GM23338 (cell line): ENCODE results near the gene UBXN11. TPM values are rescaled to one million over a fixed set of nuclear protein-coding genes. Genes with fewer than 3 reads are reported as not detected.

ENCODE experiments used
- ATAC-seq: fragments of 200-7000 bp; cut with Tn5 transposase; 3 replicates; pipeline ENCODE4 v1.9.1; 2020
- DNase-seq: peaks from one replicate; pipeline ENCODE4 v3.0.0-alpha.2; 2015; ENCODE audit warnings: low spot score
- H2AFZ ChIP-seq: fragments of 200-600 bp; sonication (generic); 2 replicates; pipeline ENCODE4 v1.8.0; 2016; ENCODE audit warnings: antibody characterized with exemption, mild to moderate bottlenecking, moderate library complexity
- H3F3A ChIP-seq: fragments of 200-600 bp; sonication (generic); replicated peaks from 2 replicates; pipeline ENCODE4 v1.8.0; 2017; ENCODE audit warnings: antibody characterized with exemption, mixed run types, low read depth
- H3K27ac ChIP-seq: fragments of 200-600 bp; sonication (generic); 2 replicates; pipeline ENCODE4 v1.6.1; 2016; ENCODE audit warnings: low read depth
- H3K27me3 ChIP-seq: fragments of 200-600 bp; sonication (generic); 2 replicates; pipeline ENCODE4 v1.8.0; 2016; ENCODE audit warnings: mild to moderate bottlenecking, mixed run types, moderate library complexity; ENCODE audit not compliant: insufficient read depth
- H3K36me3 ChIP-seq: fragments of 200-600 bp; sonication (generic); 2 replicates; pipeline ENCODE4 v1.8.0; 2016; ENCODE audit warnings: mild to moderate bottlenecking; ENCODE audit not compliant: insufficient read depth
- H3K4me1 ChIP-seq: fragments of 200-600 bp; sonication (generic); 2 replicates; pipeline ENCODE4 v1.8.0; 2016; ENCODE audit warnings: mild to moderate bottlenecking, moderate library complexity; ENCODE audit not compliant: insufficient read depth
- H3K4me2 ChIP-seq: fragments of 200-600 bp; sonication (generic); 2 replicates; pipeline ENCODE4 v1.7.1; 2017; ENCODE audit warnings: mixed run types
- H3K4me3 ChIP-seq: fragments of 200-600 bp; sonication (generic); 2 replicates; pipeline ENCODE4 v1.6.1; 2016; ENCODE audit warnings: mixed run types
- H3K79me2 ChIP-seq: fragments of 200-600 bp; sonication (generic); replicated peaks from 2 replicates; pipeline ENCODE4 v1.8.0; 2017; ENCODE audit warnings: mild to moderate bottlenecking; ENCODE audit not compliant: insufficient read depth
- H3K9me2 ChIP-seq: fragments of 200-600 bp; sonication (generic); 2 replicates; pipeline ENCODE4 v1.8.0; 2017; ENCODE audit not compliant: insufficient read depth
- H4K20me1 ChIP-seq: fragments of 200-600 bp; sonication (generic); replicated peaks from 2 replicates; pipeline ENCODE4 v1.8.0; 2017; ENCODE audit warnings: mild to moderate bottlenecking; ENCODE audit not compliant: insufficient read depth
- H3K27ac Mint-ChIP-seq: 2 replicates; pipeline ENCODE4 v1.8.0; 2020; ENCODE audit warnings: inconsistent platforms, mild to moderate bottlenecking, moderate library complexity, mixed read lengths
- H3K27me3 Mint-ChIP-seq: 3 replicates; pipeline ENCODE4 v1.8.0; 2022; ENCODE audit warnings: low read depth, mild to moderate bottlenecking, moderate library complexity, mixed read lengths, inconsistent platforms; ENCODE audit not compliant: insufficient read depth, poor library complexity
- H3K36me3 Mint-ChIP-seq: 3 replicates; pipeline ENCODE4 v1.8.0; 2021; ENCODE audit warnings: low read depth, mild to moderate bottlenecking, inconsistent platforms, moderate library complexity, mixed read lengths
- H3K4me1 Mint-ChIP-seq: 3 replicates; pipeline ENCODE4 v1.8.0; 2020; ENCODE audit warnings: mild to moderate bottlenecking, inconsistent platforms, mixed read lengths
- H3K4me3 Mint-ChIP-seq: 3 replicates; pipeline ENCODE4 v1.8.0; 2021; ENCODE audit warnings: moderate library complexity, mild to moderate bottlenecking, inconsistent platforms, mixed read lengths
- H3K9me3 Mint-ChIP-seq: 3 replicates; pipeline ENCODE4 v1.8.0; 2020; ENCODE audit warnings: moderate library complexity, mild to moderate bottlenecking, inconsistent platforms, mixed read lengths
- CREB1 ChIP-seq: fragments of 250-450 bp; sonication (Bioruptor Pico); IDR thresholded peaks from 2 replicates; pipeline ENCODE4 v1.5.0; 2020; ENCODE audit warnings: low read depth, mild to moderate bottlenecking, moderate library complexity
- EZH2 ChIP-seq: fragments of 200-600 bp; sonication (generic); IDR thresholded peaks from one replicate; pipeline ENCODE4 v1.8.0; 2017; ENCODE audit warnings: antibody characterized with exemption, mild to moderate bottlenecking, low read depth; ENCODE audit not compliant: unreplicated experiment
- EZH2phosphoT487 ChIP-seq: fragments of 200-600 bp; sonication (generic); IDR thresholded peaks from one replicate; pipeline ENCODE4 v1.8.1; 2018; ENCODE audit warnings: antibody characterized with exemption; ENCODE audit not compliant: unreplicated experiment
- JUNB ChIP-seq: IDR thresholded peaks from one replicate; pipeline ENCODE4 v1.6.1; 2016; ENCODE audit warnings: antibody characterized with exemption; ENCODE audit not compliant: unreplicated experiment
- NANOG ChIP-seq: IDR thresholded peaks from 2 replicates; pipeline ENCODE4 v1.6.1; 2016; ENCODE audit warnings: antibody characterized with exemption, borderline replicate concordance
- POLR2AphosphoS5 ChIP-seq: IDR thresholded peaks from 2 replicates; pipeline ENCODE4 v1.6.1; 2016; ENCODE audit warnings: antibody characterized with exemption, low read depth
- STAT1 ChIP-seq: IDR thresholded peaks from one replicate; pipeline ENCODE4 v1.6.1; 2016; ENCODE audit warnings: antibody characterized with exemption; ENCODE audit not compliant: unreplicated experiment
- ZNF114 ChIP-seq: fragments of 250-450 bp; sonication (Bioruptor Pico); IDR thresholded peaks from 2 replicates; pipeline ENCODE4 v1.5.0; 2020; ENCODE audit warnings: mild to moderate bottlenecking, moderate library complexity
- ZNF331 ChIP-seq: fragments of 250-450 bp; sonication (Bioruptor Pico); IDR thresholded peaks from 2 replicates; pipeline ENCODE4 v1.5.0; 2020; ENCODE audit warnings: low read depth, mild to moderate bottlenecking, moderate library complexity
- polyA plus RNA-seq: library from polyadenylated mRNA; unstranded; fragments of >200 nt; fragmentation: Nextera tagmentation; extraction: Ambion mirVana; gene quantifications from 2 replicates; pipeline ENCODE4 v1.2.1, GENCODE V29; 2016
- total RNA-seq: library from RNA; depleted of rRNA; stranded (reverse); fragments of >200 nt; shearing (Covaris generic); gene quantifications from 2 replicates; pipeline ENCODE4 v1.2.3, GENCODE V29; 2014
- TF ChIP-seq, protein P1 (sequence below): IDR thresholded peaks from 2 replicates; pipeline ENCODE4 v1.6.1; 2016; ENCODE audit warnings: antibody characterized with exemption
- TF ChIP-seq, protein P2 (sequence below): IDR thresholded peaks from one replicate; pipeline ENCODE4 v1.6.1; 2018; ENCODE audit warnings: antibody characterized with exemption; ENCODE audit not compliant: unreplicated experiment
- TF ChIP-seq, protein P3 (sequence below), 2 experiments: fragments of 200-600 bp in 1 of 2; sonication (generic) in 1 of 2; conservative IDR thresholded peaks; 2 replicates each; pipeline versions ENCODE4 v1.5.1 to v1.6.1; 2016 to 2017; ENCODE audit warnings: antibody characterized with exemption in 2 of 2, low read depth in 2 of 2, mild to moderate bottlenecking in 2 of 2, moderate library complexity in 1 of 2
- TF ChIP-seq, protein P4 (sequence below): fragments of 250-450 bp; sonication (Bioruptor Pico); IDR thresholded peaks from 2 replicates; pipeline ENCODE4 v1.5.0; 2020; ENCODE audit warnings: mild to moderate bottlenecking, moderate library complexity

The UBXN11 gene
- total and polyA plus RNA-seq, 2 experiments from 2014 or later: 8.0 to 8.3 TPM

DNA sequence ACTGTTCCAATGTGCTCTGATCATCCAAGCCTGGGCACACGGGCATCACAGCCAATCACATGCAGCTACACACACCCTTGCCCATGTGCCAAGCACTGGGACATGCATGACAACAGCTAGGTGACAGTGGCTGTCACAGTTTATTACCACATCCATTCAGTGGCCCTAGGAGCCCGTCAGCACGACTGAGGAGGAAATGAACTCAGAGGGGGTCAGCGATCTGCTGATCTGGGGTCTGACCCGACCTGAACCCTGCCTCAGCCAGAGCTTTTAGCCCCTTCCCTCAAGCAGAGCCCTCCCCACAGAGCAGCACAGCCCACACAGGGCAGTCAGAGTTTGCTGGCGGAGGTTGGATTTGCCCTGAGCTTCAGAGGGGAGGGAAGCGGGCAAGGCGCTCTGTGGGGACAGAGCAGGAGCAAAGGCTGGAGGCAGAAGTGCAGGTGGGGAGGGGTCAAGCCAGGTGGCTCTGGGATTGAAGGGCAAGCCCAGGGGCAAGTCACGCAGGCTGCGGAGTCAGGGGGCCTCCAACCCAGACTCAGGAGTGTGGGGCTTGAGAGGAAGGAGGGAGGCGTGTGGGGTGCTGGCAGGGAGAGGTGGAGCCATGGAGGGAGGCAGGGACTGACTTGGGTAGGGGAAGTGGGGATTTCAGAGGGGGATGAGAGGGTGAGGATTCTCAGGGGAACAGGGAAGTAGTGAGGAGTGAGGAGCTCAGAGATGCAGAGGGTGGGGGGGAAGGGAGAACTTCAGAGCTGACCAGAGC, 16.1 kb downstream of the UBXN11 start:
- Mint-ChIP-seq H3K4me3 (0 out of 3 replicates have a peak overlapping the region, but pooled peaks have one; percentile 21), H3K36me3 (no peaks in the 10 kb centered on the region; the same call in 2 of the 3 replicates), H3K4me1 (peaks cover 27% of the 10 kb centered on the region), H3K27me3 (peaks cover 3% of the 10 kb centered on the region), H3K9me3 (no peaks in the 10 kb centered on the region), H3K27ac (peak overlapping the region; percentile 24; the same call in 1 of the 2 replicates)
- peak; percentile 26 for ATAC-seq
- TF ChIP-seq JUNB: no peak
- TF ChIP-seq ZNF331 (CRISPR knock-in tag): no peak
- TF ChIP-seq NANOG: no peak
- TF ChIP-seq, protein P1, sequence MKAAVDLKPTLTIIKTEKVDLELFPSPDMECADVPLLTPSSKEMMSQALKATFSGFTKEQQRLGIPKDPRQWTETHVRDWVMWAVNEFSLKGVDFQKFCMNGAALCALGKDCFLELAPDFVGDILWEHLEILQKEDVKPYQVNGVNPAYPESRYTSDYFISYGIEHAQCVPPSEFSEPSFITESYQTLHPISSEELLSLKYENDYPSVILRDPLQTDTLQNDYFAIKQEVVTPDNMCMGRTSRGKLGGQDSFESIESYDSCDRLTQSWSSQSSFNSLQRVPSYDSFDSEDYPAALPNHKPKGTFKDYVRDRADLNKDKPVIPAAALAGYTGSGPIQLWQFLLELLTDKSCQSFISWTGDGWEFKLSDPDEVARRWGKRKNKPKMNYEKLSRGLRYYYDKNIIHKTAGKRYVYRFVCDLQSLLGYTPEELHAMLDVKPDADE: no peak
- TF ChIP-seq, protein P2, sequence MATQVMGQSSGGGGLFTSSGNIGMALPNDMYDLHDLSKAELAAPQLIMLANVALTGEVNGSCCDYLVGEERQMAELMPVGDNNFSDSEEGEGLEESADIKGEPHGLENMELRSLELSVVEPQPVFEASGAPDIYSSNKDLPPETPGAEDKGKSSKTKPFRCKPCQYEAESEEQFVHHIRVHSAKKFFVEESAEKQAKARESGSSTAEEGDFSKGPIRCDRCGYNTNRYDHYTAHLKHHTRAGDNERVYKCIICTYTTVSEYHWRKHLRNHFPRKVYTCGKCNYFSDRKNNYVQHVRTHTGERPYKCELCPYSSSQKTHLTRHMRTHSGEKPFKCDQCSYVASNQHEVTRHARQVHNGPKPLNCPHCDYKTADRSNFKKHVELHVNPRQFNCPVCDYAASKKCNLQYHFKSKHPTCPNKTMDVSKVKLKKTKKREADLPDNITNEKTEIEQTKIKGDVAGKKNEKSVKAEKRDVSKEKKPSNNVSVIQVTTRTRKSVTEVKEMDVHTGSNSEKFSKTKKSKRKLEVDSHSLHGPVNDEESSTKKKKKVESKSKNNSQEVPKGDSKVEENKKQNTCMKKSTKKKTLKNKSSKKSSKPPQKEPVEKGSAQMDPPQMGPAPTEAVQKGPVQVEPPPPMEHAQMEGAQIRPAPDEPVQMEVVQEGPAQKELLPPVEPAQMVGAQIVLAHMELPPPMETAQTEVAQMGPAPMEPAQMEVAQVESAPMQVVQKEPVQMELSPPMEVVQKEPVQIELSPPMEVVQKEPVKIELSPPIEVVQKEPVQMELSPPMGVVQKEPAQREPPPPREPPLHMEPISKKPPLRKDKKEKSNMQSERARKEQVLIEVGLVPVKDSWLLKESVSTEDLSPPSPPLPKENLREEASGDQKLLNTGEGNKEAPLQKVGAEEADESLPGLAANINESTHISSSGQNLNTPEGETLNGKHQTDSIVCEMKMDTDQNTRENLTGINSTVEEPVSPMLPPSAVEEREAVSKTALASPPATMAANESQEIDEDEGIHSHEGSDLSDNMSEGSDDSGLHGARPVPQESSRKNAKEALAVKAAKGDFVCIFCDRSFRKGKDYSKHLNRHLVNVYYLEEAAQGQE: no peak
- TF ChIP-seq, protein P3, sequence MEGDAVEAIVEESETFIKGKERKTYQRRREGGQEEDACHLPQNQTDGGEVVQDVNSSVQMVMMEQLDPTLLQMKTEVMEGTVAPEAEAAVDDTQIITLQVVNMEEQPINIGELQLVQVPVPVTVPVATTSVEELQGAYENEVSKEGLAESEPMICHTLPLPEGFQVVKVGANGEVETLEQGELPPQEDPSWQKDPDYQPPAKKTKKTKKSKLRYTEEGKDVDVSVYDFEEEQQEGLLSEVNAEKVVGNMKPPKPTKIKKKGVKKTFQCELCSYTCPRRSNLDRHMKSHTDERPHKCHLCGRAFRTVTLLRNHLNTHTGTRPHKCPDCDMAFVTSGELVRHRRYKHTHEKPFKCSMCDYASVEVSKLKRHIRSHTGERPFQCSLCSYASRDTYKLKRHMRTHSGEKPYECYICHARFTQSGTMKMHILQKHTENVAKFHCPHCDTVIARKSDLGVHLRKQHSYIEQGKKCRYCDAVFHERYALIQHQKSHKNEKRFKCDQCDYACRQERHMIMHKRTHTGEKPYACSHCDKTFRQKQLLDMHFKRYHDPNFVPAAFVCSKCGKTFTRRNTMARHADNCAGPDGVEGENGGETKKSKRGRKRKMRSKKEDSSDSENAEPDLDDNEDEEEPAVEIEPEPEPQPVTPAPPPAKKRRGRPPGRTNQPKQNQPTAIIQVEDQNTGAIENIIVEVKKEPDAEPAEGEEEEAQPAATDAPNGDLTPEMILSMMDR (conservative IDR thresholded peaks at IDR 0.05; ENCODE audit: low read depth in 2 of 2): no peak
- TF ChIP-seq EZH2: no peak
- TF ChIP-seq EZH2phosphoT487: no peak
- TF ChIP-seq ZNF114 (CRISPR knock-in tag): no peak
- TF ChIP-seq, protein P4, sequence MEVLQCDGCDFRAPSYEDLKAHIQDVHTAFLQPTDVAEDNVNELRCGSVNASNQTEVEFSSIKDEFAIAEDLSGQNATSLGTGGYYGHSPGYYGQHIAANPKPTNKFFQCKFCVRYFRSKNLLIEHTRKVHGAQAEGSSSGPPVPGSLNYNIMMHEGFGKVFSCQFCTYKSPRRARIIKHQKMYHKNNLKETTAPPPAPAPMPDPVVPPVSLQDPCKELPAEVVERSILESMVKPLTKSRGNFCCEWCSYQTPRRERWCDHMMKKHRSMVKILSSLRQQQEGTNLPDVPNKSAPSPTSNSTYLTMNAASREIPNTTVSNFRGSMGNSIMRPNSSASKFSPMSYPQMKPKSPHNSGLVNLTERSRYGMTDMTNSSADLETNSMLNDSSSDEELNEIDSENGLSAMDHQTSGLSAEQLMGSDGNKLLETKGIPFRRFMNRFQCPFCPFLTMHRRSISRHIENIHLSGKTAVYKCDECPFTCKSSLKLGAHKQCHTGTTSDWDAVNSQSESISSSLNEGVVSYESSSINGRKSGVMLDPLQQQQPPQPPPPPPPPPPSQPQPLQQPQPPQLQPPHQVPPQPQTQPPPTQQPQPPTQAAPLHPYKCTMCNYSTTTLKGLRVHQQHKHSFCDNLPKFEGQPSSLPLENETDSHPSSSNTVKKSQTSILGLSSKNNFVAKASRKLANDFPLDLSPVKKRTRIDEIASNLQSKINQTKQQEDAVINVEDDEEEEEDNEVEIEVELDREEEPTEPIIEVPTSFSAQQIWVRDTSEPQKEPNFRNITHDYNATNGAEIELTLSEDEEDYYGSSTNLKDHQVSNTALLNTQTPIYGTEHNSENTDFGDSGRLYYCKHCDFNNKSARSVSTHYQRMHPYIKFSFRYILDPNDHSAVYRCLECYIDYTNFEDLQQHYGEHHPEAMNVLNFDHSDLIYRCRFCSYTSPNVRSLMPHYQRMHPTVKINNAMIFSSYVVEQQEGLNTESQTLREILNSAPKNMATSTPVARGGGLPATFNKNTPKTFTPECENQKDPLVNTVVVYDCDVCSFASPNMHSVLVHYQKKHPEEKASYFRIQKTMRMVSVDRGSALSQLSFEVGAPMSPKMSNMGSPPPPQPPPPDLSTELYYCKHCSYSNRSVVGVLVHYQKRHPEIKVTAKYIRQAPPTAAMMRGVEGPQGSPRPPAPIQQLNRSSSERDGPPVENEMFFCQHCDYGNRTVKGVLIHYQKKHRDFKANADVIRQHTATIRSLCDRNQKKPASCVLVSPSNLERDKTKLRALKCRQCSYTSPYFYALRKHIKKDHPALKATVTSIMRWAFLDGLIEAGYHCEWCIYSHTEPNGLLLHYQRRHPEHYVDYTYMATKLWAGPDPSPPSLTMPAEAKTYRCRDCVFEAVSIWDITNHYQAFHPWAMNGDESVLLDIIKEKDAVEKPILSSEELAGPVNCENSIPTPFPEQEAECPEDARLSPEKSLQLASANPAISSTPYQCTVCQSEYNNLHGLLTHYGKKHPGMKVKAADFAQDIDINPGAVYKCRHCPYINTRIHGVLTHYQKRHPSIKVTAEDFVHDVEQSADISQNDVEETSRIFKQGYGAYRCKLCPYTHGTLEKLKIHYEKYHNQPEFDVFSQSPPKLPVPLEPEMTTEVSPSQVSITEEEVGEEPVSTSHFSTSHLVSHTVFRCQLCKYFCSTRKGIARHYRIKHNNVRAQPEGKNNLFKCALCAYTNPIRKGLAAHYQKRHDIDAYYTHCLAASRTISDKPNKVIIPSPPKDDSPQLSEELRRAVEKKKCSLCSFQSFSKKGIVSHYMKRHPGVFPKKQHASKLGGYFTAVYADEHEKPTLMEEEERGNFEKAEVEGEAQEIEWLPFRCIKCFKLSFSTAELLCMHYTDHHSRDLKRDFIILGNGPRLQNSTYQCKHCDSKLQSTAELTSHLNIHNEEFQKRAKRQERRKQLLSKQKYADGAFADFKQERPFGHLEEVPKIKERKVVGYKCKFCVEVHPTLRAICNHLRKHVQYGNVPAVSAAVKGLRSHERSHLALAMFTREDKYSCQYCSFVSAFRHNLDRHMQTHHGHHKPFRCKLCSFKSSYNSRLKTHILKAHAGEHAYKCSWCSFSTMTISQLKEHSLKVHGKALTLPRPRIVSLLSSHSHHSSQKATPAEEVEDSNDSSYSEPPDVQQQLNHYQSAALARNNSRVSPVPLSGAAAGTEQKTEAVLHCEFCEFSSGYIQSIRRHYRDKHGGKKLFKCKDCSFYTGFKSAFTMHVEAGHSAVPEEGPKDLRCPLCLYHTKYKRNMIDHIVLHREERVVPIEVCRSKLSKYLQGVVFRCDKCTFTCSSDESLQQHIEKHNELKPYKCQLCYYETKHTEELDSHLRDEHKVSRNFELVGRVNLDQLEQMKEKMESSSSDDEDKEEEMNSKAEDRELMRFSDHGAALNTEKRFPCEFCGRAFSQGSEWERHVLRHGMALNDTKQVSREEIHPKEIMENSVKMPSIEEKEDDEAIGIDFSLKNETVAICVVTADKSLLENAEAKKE (CRISPR knock-in tag): no peak
- TF ChIP-seq POLR2AphosphoS5: no peak
- TF ChIP-seq CREB1 (CRISPR knock-in tag): no peak
- no peak for TF ChIP-seq STAT1
- H3K36me3 ChIP-seq: no peaks in the 10 kb centered on the region
- peak; percentile 41 for DNase-seq
- no peak overlapping the region for H2AFZ ChIP-seq
- 0 out of 2 replicates have a peak, but pooled peaks cover 3% of the 10 kb centered on the region for H4K20me1 ChIP-seq
- peaks cover 7% of the 10 kb centered on the region; the same call in 1 of the 2 replicates for H3K4me1 ChIP-seq
- no peak overlapping the region for H3K27ac ChIP-seq
- H3K79me2 ChIP-seq: no peaks in the 10 kb centered on the region
- no peaks in the 10 kb centered on the region for H3K9me2 ChIP-seq
- H3F3A ChIP-seq: no peaks in the 10 kb centered on the region
- no peaks in the 10 kb centered on the region for H3K27me3 ChIP-seq
- H3K4me2 ChIP-seq: peak overlapping the region; percentile 48; the same call in 1 of the 2 replicates
- no peak overlapping the region for H3K4me3 ChIP-seq
